GM12873 (cell line): ENCODE measurements around the gene TMX4.

ENCODE experiments used
- TF ChIP-seq, protein P1 (sequence below): IDR thresholded peaks from 2 replicates; pipeline ENCODE4 v1.5.1; 2012; ENCODE audit warnings: low read depth, mild to moderate bottlenecking, moderate library complexity, low read length, control low read depth; ENCODE audit not compliant: insufficient read depth; ENCODE audit errors: missing control alignments

The TMX4 gene

DNA sequence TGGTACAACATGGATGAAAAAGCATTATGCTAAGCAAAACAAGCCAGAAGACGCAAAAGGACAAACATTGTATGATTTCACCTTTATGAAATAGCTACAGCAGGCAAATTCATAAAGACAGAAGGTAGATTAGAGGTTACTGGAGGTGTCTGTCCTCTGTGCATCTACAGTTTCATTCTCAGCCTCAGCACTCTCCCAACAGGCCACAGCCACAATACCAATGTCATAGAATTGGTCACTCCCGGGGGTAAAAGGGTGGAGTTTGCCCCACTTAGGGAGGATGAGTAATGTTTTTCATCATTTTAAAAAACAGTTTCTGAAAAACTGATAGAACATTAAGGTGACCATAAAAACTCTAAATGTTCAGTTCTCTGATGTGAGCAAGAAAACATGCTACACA, 17.2 kb upstream of the TMX4 start:
- TF ChIP-seq, protein P1, sequence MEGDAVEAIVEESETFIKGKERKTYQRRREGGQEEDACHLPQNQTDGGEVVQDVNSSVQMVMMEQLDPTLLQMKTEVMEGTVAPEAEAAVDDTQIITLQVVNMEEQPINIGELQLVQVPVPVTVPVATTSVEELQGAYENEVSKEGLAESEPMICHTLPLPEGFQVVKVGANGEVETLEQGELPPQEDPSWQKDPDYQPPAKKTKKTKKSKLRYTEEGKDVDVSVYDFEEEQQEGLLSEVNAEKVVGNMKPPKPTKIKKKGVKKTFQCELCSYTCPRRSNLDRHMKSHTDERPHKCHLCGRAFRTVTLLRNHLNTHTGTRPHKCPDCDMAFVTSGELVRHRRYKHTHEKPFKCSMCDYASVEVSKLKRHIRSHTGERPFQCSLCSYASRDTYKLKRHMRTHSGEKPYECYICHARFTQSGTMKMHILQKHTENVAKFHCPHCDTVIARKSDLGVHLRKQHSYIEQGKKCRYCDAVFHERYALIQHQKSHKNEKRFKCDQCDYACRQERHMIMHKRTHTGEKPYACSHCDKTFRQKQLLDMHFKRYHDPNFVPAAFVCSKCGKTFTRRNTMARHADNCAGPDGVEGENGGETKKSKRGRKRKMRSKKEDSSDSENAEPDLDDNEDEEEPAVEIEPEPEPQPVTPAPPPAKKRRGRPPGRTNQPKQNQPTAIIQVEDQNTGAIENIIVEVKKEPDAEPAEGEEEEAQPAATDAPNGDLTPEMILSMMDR, result no peak

DNA sequence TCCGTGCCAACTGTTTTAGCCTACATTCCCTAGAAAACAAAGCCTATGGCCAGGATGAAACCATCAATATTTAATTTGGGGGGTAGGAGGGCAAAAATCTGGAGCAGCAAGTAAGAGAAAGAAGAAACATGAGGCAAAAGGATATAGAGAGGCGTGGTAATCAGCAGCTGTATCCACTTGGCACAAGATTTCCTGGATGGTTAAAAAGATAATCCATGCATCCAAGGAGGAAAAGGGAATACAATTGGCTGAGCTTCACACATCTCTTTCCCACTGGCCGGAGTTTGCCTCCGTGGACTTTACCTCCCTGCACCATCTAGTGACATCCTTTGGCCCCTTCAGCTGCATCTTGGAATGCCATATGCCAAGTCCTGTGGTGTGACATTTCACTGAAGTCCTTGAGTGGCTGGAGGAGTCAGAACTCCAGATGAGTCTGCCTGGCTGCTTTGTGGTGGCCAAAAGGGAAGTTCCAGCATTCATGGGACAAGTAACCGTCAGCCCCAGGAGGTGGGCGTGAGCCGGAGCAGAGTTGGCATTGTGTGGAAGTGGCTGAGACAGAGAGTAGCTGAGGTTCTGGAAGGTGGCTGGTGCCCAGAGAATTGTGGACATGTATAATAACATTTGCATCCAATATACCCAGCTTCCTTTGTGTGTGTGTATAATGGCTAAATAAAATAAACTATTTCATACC, 13.7 kb upstream of the TMX4 start:
- TF ChIP-seq, protein P1, result no peak

DNA sequence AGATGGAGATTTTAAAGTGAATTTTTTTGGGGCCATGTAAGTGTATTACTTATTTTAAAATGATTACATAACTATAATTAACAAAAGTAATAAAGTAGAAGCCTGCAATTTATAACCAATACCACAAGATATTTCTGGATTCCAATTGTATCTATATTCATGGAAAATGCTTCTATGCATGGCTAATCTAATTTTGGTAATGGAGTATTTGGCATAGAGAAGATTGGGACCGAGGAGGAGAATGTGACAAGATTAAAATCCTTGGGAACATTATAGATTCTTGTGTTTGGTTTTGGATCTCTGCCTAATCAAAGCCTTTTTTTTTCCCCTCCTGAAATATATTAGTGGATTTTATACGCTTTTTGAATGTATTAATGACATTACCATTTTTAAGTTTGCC, 12.9 kb upstream of the TMX4 start:
- TF ChIP-seq, protein P1, result no peak

DNA sequence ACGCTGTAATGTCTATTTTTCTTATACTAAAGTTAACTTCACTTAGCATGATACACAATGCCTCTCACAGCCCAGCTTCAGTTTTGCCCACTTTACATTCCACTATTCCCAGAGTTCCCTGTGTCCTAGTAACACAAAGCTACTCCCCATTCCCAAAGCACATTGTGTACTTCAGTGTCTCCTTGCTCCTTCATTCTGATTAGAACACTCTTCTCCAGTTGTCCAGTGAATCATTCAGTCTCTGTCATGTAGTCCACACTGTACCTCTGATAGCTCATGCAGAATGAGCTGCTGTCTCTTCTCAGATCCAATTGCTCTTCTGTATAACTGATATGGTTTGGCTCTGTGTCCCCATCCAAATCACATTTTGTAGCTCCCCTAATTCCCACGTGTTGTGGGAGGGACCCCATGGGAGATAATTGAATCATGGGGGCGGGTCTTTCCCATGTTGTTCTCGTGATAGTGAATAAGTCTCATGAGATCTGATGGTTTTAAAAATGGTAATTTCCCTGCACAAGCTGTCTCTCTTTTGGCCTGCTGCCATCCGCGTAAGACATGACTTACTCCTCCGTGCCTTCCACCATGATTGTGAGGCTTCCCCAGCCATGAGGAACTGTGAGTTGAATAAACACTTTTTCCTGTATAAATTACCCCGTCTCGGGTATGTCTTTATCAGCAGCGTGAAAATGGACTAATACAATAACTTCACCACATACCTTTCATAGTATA, 2.1 kb upstream of the TMX4 start:
- TF ChIP-seq, protein P1, result no peak

DNA sequence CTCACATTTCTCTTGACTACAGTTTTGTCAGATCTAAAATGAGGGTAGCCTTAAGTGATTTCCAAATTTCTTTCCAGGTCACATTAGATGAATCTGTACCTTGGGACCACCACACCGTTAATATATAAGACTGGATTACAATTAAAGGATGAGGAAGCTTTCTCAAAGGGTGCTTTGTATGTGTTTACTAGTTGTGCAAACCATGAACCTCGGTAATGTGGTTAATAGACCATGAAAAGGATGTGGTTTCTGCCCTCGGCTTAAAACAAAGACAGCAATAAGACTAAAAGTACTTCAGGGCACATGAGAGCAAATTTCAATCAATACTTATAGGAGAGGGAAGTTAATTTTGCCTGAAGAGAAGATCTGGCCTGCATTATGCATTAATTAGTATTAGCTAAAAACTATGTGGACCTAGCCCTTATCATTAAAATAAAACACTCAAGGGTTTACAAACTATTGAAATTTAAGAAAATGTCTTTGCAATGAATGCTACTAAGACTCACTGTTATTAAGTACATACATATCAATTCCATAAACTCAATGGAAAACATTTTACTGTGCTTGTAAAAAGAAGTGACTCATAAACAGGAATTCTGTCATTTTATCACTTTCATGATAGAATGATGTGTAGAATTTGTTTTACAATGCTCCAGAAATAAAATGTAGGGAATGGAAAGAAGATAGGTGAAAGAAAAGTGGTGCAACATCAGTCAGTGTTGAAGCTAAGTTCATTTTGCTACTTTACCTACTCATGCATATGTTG, 936 bp upstream of the TMX4 start:
- TF ChIP-seq, protein P1, result no peak

DNA sequence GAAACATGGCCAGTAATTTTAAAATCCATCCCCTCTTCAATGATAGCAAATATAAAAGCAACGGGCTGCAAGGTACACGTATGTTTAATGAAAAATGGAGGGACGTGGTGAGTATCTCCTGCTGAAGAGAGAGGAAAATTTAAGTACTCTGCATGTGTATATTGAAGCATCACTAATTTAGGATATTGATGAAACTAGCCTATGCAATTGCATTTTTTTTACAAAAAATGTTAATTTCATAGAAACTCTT, 362 bp upstream of the TMX4 start:
- TF ChIP-seq, protein P1, result no peak

DNA sequence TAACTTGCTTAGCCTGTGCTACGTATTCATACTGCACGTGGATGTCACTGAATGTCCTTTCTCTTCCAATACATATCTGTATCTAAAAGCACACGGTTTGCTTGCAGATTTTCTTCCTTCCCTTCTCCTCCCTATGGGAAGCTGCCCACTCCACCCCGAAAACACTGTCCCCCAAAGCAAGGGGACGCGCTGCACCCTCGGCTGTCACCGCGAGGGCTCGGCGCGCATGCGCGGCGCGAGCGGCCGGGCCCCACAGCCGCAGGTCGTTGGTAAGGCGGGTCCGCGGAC, 659 bp downstream of the TMX4 start:
- TF ChIP-seq, protein P1, result peak; percentile 18
